ENCODE data around the gene PLPPR3.
"Not testable (repeated sequence)": the region's sequence is repeated elsewhere in the genome, so short reads cannot be mapped to it uniquely, and the experiment has no call there.

Gene PLPPR3

GRCh38 chr19:853614-854220, 32.0 kb upstream of the PLPPR3 start:
- DNase-seq (ENCODE audit: low read depth in 4 of 4, low spot score in 1 of 4), result not testable (repeated sequence)

- no peak for DNase-seq (ENCODE audit: low read depth in 4 of 4, low spot score in 1 of 4)
Observed at GRCh38 chr19:853014-853585, 31.3 kb upstream of the PLPPR3 start.

- no peak for DNase-seq (ENCODE audit: low read depth in 4 of 4, low spot score in 1 of 4)
Observed at GRCh38 chr19:852136-853013, 30.6 kb upstream of the PLPPR3 start, which contains the start of gene ELANE. ELANE (plus strand) TSS chr19:852303; CDS start chr19:852329, 26 bp downstream.

GRCh38 chr19:850979-851335, 29.2 kb upstream of the PLPPR3 start:
- DNase-seq (ENCODE audit: low read depth in 4 of 4, low spot score in 1 of 4), result no peak

GRCh38 chr19:850221-850978, 28.6 kb upstream of the PLPPR3 start:
- DNase-seq (ENCODE audit: low read depth in 4 of 4, low spot score in 1 of 4), result no peak

- not testable (repeated sequence) for DNase-seq (ENCODE audit: low read depth in 4 of 4, low spot score in 1 of 4)
Observed at GRCh38 chr19:849195-849594, 27.4 kb upstream of the PLPPR3 start.

GRCh38 chr19:848386-848921, 26.7 kb upstream of the PLPPR3 start:
- no peak for DNase-seq (ENCODE audit: low read depth in 4 of 4, low spot score in 1 of 4)

- no peak for DNase-seq (ENCODE audit: low read depth in 4 of 4, low spot score in 1 of 4)
Observed at GRCh38 chr19:845707-846521, 24.2 kb upstream of the PLPPR3 start.

- DNase-seq (ENCODE audit: low read depth in 4 of 4, low spot score in 1 of 4), result no peak
Observed at GRCh38 chr19:844546-844971, 22.8 kb upstream of the PLPPR3 start.

GRCh38 chr19:843836-844545, 22.2 kb upstream of the PLPPR3 start:
- no peak for DNase-seq (ENCODE audit: low read depth in 4 of 4, low spot score in 1 of 4)

GRCh38 chr19:843180-843835, 21.6 kb upstream of the PLPPR3 start:
- DNase-seq (ENCODE audit: low read depth in 4 of 4, low spot score in 1 of 4), result no peak

- DNase-seq (ENCODE audit: low read depth in 4 of 4, low spot score in 1 of 4), result not testable (repeated sequence)
Observed at GRCh38 chr19:842802-843179, 21.0 kb upstream of the PLPPR3 start.

GRCh38 chr19:840519-841206, 18.9 kb upstream of the PLPPR3 start, which contains the start of gene PRTN3:
PRTN3 (plus strand) TSS chr19:840999; CDS start chr19:841009, 10 bp downstream.
- no peak for DNase-seq (ENCODE audit: low read depth in 4 of 4, low spot score in 1 of 4)

- DNase-seq (ENCODE audit: low read depth in 4 of 4, low spot score in 1 of 4), result no peak
Observed at GRCh38 chr19:835210-835810, 13.6 kb upstream of the PLPPR3 start.

- DNase-seq (ENCODE audit: low read depth in 4 of 4, low spot score in 1 of 4), result no peak
Observed at GRCh38 chr19:834216-834615, 12.5 kb upstream of the PLPPR3 start.

GRCh38 chr19:831407-832369, 9.9 kb upstream of the PLPPR3 start:
- no peak for DNase-seq (ENCODE audit: low read depth in 4 of 4, low spot score in 1 of 4)

All from stimulated activated CD4-positive, alpha-beta T cell treated with anti-CD3 and anti-CD28 coated beads, Interleukin-1b, Interleukin-23, amount 100 ng/mL, for 24 hours (primary cell).